AG04450 (cell line): ENCODE measurements around the gene DIP2A. TPM values are rescaled to one million over a fixed set of nuclear protein-coding genes. Genes with fewer than 3 reads are reported as not detected.

Source experiments
- CTCF ChIA-PET: fragments of 300-600, 350-600 bp; formaldehyde crosslinking; extraction: SDS; loops from one replicate; lab custom pipeline; 2022; ENCODE audit warnings: antibody characterized with exemption, inconsistent platforms; lab: Charles Lee
- POLR2A ChIA-PET: fragments of 350-600 bp; formaldehyde crosslinking; extraction: SDS; loops from one replicate; lab custom pipeline; 2021; ENCODE audit warnings: antibody characterized with exemption, inconsistent platforms; lab: Yijun Ruan, JAX
- DNase-seq: peaks from one replicate; pipeline ENCODE4 v3.0.0-alpha.2; 2011; ENCODE audit warnings: low read depth, low spot score
- H3K27ac ChIP-seq: one replicate; pipeline ENCODE4 v1.5.1; 2012; ENCODE audit warnings: low read depth, low read length, control low read depth
- H3K27me3 ChIP-seq: one replicate; pipeline ENCODE4 v1.6.0; 2012; ENCODE audit warnings: low read length; ENCODE audit not compliant: control insufficient read depth, insufficient read depth
- H3K4me3 ChIP-seq: 2 replicates; pipeline ENCODE4 v1.5.1; 2011; ENCODE audit warnings: mild to moderate bottlenecking, low read depth, low read length, control low read depth
- H3K9me3 ChIP-seq: 2 replicates; pipeline ENCODE4 v1.5.1; 2012; ENCODE audit warnings: low read length; ENCODE audit not compliant: control insufficient read depth, insufficient read depth
- CTCF ChIP-seq: IDR thresholded peaks from 2 replicates; pipeline ENCODE4 v1.5.1; 2011; ENCODE audit warnings: low read depth, low read length, control low read depth, inconsistent platforms
- polyA plus RNA-seq: library from polyadenylated mRNA; depleted of rRNA; stranded (reverse); fragments of >200 nt; gene quantifications from 2 replicates; pipeline ENCODE4 v1.2.3, GENCODE V29; 2011

The DIP2A gene
- polyA plus RNA-seq, 1 experiment, result 21.0 TPM

- no peak for DNase-seq
- TF ChIP-seq CTCF, result no peak
- H3K27me3 ChIP-seq, result no peaks in the 10 kb centered on the region
- ChIA-PET CTCF (no interaction called here), POLR2A (interaction anchor here (1.4 kb wide), 1 partner anchor 74 kb away, joined by 5 read pairs; no protein-coding TSS in a partner anchor)
- H3K4me3 ChIP-seq, result no peak overlapping the region
- H3K9me3 ChIP-seq, result no peaks in the 10 kb centered on the region; the same call in 1 of the 2 replicates
- H3K27ac ChIP-seq, result no peak overlapping the region
Measured at GRCh38 chr21:46560568-46561444, 102.1 kb downstream of the DIP2A start.

- no peaks in the 10 kb centered on the region for H3K27me3 ChIP-seq
- H3K27ac ChIP-seq, result no peak overlapping the region
- no peak for TF ChIP-seq CTCF
- ChIA-PET POLR2A (interaction anchor here (1.4 kb wide), 1 partner anchor 74 kb away, joined by 5 read pairs; no protein-coding TSS in a partner anchor), CTCF (no interaction called here)
- no peak for DNase-seq
- no peak overlapping the region for H3K4me3 ChIP-seq
- no peaks in the 10 kb centered on the region; the same call in 1 of the 2 replicates for H3K9me3 ChIP-seq
Measured at GRCh38 chr21:46561445-46562090, 102.9 kb downstream of the DIP2A start.

GRCh38 chr21:46562472-46562871 is 103.8 kb downstream of the DIP2A start:
- Histone ChIP-seq H3K9me3 (no peaks in the 10 kb centered on the region; the same call in 1 of the 2 replicates), H3K27me3 (no peaks in the 10 kb centered on the region), H3K27ac (no peak overlapping the region), H3K4me3 (no peak overlapping the region)
- no peak for DNase-seq
- POLR2A ChIA-PET, result interaction anchor here (0.6 kb wide), 1 partner anchor 324 kb away, joined by 3 read pairs; no protein-coding TSS in a partner anchor
- CTCF ChIA-PET, result no interaction called here
- TF ChIP-seq CTCF, result no peak

GRCh38 chr21:46562964-46563607 is 104.4 kb downstream of the DIP2A start:
- POLR2A ChIA-PET, result no interaction called here

More at GRCh38 chr21:46562964-46563607, 104.4 kb downstream of the DIP2A start:
- Histone ChIP-seq H3K9me3 (no peaks in the 10 kb centered on the region; the same call in 1 of the 2 replicates), H3K27me3 (no peaks in the 10 kb centered on the region), H3K4me3 (no peak overlapping the region), H3K27ac (no peak overlapping the region)
- no peak for TF ChIP-seq CTCF
- CTCF ChIA-PET, result no interaction called here
- DNase-seq, result no peak
